ENCODE measurements around the gene STIM1.
"Not testable (repeated sequence)": the region's sequence is repeated elsewhere in the genome, so short reads cannot be mapped to it uniquely, and the experiment has no call there.

Gene STIM1

GRCh38 chr11:3854977-3855807, at the start of gene STIM1:
TSS of gene STIM1 (plus strand) at chr11:3855664. CDS start at chr11:3856271, 607 bp downstream.
- DNase-seq, result peak; percentile 90 to 99 (median 95)
- intact Hi-C loops (cut with DNase I), result loop anchor here (1.0 to 10.0 kb wide), 3 partner anchors 14 to 217 kb away; no protein-coding TSS in a partner anchor

GRCh38 chr11:3807909-3808860, 47.3 kb upstream of the STIM1 start, which contains the start of gene PGAP2:
TSS of gene PGAP2 (plus strand) at chr11:3808560. CDS start at chr11:3811260, 2,700 bp downstream.
- intact Hi-C loops (cut with DNase I), result no loop called here
- DNase-seq, result peak in 8 of 10 donors; percentile 50 to 91 (median 60)

- intact Hi-C loops (cut with DNase I), result no loop called here
- DNase-seq, result no peak
These were observed 46.4 kb upstream of the STIM1 start for GRCh38 chr11:3808861-3809623.

GRCh38 chr11:3809624-3809928, 45.9 kb upstream of the STIM1 start:
- intact Hi-C loops (cut with DNase I), result no loop called here
- no peak for DNase-seq

DNA sequence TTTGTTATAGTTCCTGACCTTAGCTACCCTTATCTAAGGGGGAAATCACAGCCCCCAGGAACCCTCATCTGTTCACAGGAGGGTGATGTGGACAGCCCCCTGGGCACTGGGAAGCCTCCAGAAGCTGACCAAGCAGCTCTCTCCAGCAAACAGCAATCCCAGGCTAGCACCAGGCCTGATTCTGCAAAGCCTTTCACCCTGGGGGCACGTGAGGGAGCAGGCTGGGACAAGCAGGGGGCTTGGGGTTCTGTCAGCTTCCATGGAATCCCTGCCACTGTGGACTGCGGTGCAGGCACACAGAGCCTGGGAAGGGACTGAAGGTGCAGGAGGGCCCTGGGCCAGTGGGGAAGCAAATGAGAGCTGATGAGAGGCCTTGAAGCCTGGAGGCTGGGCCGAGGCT, 45.0 kb upstream of the STIM1 start:
- no peak for DNase-seq
- intact Hi-C loops (cut with DNase I), result no loop called here

DNA sequence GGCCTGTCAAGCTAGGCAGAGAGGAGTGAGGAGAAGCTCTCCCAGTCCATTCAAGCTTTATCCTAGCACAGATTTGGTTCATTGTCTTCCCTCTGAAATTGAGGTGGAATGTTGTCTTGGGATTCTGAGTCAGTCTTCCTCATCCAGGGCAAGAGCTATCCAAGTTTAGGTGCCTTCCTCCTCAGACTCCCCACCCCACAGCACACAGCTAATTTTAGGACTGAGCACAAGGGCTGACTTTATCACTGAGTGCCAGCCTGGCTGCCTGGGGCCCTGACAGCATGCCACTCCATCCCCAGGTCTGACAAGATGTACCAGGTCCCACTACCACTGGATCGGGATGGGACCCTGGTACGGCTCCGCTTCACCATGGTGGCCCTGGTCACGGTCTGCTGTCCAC, 44.5 kb upstream of the STIM1 start:
- no peak for DNase-seq

DNA sequence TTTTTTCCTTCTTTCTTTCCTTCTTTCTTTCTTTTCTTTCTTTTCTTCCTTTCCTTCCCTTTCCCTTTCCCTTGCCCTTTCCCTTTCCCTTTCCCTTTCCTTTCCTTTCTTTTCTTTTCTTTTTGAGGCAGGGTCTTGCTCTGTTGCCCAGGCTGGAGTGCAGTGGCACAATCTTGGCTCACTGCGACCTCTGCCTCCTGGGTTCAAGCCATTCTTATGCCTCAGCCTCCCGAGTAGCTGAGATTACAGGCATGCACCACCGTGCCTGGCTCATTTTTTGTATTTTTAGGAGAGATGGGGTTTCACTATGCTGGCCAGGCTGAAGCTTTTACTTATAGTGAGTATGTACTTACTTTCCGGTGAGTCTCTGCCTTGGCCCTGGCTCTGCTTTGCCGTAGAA, 40.6 kb upstream of the STIM1 start:
- DNase-seq; intact Hi-C loops (cut with DNase I): not testable (repeated sequence)

More for the DNA sequence above, 44.5 kb upstream of the STIM1 start:
- intact Hi-C loops (cut with DNase I), result no loop called here

DNA sequence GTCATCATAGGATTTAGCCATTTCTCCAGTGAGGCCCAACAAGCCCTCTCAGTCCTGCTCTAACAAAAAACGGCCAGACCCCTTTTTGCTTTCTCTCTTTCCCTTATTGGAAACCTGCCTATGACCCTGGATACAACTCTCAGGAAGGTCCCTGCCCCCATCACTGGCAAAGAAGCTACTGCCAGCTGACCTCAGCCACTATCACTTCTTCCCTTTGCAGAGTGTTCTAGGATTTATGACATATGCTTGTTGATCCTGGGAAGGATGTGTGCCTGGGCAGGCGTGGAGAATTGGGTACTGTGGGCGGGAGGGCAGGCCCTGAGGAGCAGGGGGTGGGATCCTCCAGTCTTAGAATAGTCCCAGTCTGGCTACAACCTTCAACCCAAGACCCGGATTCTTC, 39.6 kb upstream of the STIM1 start:
- intact Hi-C loops (cut with DNase I), result no loop called here
- DNase-seq, result no peak

GRCh38 chr11:3816673-3817072, 38.8 kb upstream of the STIM1 start:
- intact Hi-C loops (cut with DNase I), result no loop called here
- DNase-seq, result no peak

DNA sequence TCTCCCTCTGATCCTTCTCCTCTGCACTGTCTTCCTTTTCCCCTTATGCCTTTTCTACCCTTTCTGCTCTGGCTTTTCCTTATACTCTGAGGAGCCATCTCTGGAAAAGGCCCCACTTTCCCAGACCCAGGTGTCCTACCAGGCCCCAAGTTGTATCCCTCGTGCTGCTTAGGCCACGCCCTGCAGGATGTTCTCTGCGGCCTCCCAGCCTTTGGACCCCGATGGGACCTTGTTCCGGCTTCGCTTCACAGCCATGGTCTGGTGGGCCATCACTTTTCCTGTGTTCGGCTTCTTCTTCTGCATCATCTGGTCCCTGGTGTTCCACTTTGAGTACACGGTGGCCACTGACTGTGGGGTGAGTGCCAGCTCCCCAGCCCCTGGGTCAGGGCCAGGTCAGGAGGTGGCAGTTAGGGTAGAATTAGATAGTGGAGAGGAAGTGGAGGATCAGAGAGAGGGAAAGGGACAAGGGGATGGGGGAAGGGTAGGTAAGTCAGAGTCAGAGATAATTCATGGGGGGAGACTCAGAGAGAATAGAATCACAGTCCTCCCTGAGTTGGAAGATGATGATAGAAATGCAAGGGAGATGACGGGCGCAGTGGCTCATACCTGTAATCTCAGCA, 38.2 kb upstream of the STIM1 start:
- DNase-seq, result no peak
- intact Hi-C loops (cut with DNase I), result no loop called here

DNA sequence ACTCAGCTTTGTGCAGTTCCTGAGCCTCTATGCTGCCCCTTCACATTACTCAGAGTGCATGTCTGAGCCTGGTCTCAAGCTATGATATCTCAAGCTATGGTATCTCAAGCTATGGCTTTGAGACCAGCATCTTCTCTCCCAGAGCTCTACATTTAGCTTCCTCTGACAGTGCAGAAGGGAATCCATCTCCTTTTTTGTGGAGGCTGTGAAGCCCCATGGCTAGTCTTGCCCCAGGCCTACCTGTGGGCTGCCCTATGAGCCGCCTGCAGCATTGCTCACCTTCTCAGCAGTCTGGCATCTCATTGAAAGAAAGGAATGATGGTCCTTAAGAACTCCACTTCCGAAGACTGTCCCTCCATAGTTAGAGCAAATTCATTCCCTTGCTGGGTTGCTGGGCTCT, 34.5 kb upstream of the STIM1 start:
- intact Hi-C loops (cut with DNase I), result no loop called here
- DNase-seq, result no peak

GRCh38 chr11:3822312-3822711, 33.2 kb upstream of the STIM1 start:
- intact Hi-C loops (cut with DNase I), result no loop called here
- no peak for DNase-seq

DNA sequence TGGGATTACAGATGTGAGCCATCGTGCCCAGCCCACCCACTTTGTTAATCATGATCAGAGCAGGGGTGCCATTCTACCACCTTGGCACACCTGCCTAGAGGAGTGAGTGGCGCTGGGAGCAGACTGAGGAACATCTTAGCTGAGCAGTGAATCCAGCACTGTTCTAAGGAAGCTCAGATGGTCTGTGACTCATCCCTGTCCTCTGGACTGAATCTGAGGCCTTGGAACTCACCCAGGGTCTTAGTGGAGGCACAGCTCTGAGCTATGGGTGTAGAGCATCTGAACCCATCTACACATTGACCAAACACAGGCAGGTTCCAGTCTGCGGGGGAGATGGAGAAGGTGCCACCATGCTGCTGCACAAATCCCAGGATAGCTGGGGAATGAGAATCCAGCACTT, 32.2 kb upstream of the STIM1 start:
- no peak for DNase-seq
- intact Hi-C loops (cut with DNase I), result no loop called here

DNA sequence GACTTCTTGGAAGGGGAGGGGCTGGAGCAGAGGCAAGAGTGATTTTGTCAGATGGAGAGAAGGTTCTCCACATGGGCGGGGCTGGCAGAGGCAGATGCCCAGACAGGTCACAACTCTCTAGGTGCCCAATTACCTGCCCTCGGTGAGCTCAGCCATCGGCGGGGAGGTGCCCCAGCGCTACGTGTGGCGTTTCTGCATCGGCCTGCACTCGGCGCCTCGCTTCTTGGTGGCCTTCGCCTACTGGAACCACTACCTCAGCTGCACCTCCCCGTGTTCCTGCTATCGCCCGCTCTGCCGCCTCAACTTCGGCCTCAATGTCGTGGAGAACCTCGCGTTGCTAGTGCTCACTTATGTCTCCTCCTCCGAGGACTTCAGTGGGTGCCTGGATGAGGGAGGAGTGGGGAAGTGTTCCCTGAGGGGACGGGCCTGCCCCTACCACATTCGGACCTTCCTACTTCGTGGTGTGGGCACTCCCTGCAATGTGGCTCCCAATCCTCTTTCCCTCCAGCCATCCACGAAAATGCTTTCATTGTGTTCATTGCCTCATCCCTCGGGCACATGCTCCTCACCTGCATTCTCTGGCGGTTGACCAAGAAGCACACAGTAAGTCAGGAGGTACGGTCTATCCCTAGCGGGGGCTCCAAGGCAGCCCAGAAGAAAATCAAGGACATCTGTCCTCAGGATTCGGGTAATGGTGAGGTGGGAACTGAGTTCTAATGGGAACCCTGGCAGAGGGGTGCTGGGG, 31.5 kb upstream of the STIM1 start:
- intact Hi-C loops (cut with DNase I), result no loop called here
- DNase-seq, result peak in 1 of 10 donors; percentile 67

DNA sequence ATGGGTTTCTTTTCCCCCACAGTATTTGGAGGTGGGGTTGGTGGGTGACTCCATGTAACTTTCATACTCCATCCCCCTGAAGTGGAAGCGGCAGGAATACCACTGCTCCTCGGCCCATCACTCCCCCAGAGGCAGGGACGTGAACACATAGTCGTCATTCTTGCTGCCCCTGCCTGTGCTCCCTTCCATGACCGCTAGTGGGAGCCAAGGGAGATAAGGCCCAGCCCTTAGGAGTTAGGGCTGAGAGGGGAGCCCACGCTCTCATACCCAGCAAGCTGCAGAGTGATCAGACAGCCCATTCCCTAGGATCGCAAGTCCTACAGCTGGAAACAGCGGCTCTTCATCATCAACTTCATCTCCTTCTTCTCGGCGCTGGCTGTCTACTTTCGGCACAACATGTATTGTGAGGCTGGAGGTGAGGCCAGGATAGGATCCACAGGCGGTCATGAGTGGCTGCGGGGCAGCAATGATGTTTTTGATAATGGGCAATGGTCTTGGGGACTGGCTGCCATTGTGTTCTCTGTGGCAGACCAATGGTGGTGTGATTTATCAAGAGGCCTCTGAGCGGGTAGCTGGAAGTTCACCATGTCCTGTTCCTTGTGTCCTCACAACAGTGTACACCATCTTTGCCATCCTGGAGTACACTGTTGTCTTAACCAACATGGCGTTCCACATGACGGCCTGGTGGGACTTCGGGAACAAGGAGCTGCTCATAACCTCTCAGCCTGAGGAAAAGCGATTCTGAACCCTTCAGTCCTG, 30.6 kb upstream of the STIM1 start:
- intact Hi-C loops (cut with DNase I), result no loop called here
- DNase-seq, result peak in 7 of 10 donors; percentile 53 to 93 (median 69)

DNA sequence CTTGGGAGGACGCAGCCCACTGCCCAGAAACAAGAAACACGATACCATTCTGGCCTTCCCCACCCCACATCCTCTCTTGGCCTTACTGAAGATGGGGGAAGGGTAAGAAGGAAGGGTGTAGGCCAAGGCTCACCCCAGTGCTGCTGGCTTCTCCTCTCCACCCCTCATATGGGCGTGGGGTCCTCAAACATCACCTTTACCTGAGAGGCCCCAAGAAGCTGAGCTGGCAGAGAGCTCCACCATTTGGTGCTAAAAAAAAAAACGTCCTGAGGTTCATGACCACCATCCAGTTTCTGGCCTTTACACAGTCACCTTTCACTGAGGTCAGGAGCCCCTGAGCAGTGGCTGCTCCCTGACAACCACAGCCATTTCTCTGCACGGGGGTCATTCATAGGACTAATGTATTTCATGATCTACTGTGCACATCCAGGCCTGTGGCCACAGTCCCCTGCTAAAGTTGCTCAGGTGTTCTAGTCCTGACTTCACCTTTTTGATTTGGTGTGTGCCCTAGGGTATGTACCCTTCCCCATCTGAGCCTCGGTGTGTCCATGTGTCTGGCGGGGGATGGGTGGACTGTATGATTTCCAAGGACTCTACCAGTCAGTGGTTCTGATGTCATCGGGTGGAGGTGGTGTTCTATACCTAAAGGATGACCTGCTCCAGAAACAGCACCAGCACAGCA, 29.9 kb upstream of the STIM1 start:
- intact Hi-C loops (cut with DNase I), result no loop called here

GRCh38 chr11:3826721-3827120, 28.7 kb upstream of the STIM1 start:
- DNase-seq, result peak in 8 of 10 donors; percentile 63 to 97 (median 76)
- intact Hi-C loops (cut with DNase I), result no loop called here

More for the DNA sequence above, 29.9 kb upstream of the STIM1 start:
- no peak for DNase-seq
